ENCODE measurements around the gene GPR39. TPM values are rescaled to one million over a fixed set of nuclear protein-coding genes. Genes with fewer than 3 reads are reported as not detected.

The GPR39 gene
- total RNA-seq, 1 donor from 2014 or later: 0.20 TPM

- H3K4me3 Mint-ChIP-seq (ENCODE audit: unreplicated experiment): no peak overlapping the region
- H3K27me3 Mint-ChIP-seq (ENCODE audit: low read depth): peaks cover 11% of the 10 kb centered on the region
- TF ChIP-seq CTCF (IDR thresholded peaks at IDR 0.05): no peak
- no peaks in the 10 kb centered on the region for H3K36me3 Mint-ChIP-seq (ENCODE audit: low read depth)
- DNase-seq (ENCODE audit: low spot score): no peak
- peaks cover 17% of the 10 kb centered on the region for H3K9me3 Mint-ChIP-seq (ENCODE audit: low read depth)
- no peaks in the 10 kb centered on the region for H3K4me1 Mint-ChIP-seq (ENCODE audit: low read depth)
- H3K27ac Mint-ChIP-seq (ENCODE audit: unreplicated experiment): no peak overlapping the region
Observed at GRCh38 chr2:132497591-132497990, 81.0 kb downstream of the GPR39 start.

- Mint-ChIP-seq H3K36me3 (ENCODE audit: low read depth) (no peaks in the 10 kb centered on the region), H3K9me3 (ENCODE audit: low read depth) (peaks cover 45% of the 10 kb centered on the region), H3K4me3 (ENCODE audit: unreplicated experiment) (no peak overlapping the region), H3K4me1 (ENCODE audit: low read depth) (no peaks in the 10 kb centered on the region), H3K27me3 (ENCODE audit: low read depth) (peaks cover 4% of the 10 kb centered on the region), H3K27ac (ENCODE audit: unreplicated experiment) (no peak overlapping the region)
- TF ChIP-seq CTCF (IDR thresholded peaks at IDR 0.05): no peak
- DNase-seq (ENCODE audit: low spot score): no peak
Observed at GRCh38 chr2:132503701-132504100, 87.1 kb downstream of the GPR39 start.

- Mint-ChIP-seq H3K4me1 (ENCODE audit: low read depth) (no peaks in the 10 kb centered on the region), H3K36me3 (ENCODE audit: low read depth) (no peaks in the 10 kb centered on the region), H3K27me3 (ENCODE audit: low read depth) (peaks cover 3% of the 10 kb centered on the region), H3K27ac (ENCODE audit: unreplicated experiment) (no peak overlapping the region), H3K9me3 (ENCODE audit: low read depth) (no peaks in the 10 kb centered on the region), H3K4me3 (ENCODE audit: unreplicated experiment) (no peak overlapping the region)
- no peak for DNase-seq (ENCODE audit: low spot score)
- no peak for TF ChIP-seq CTCF (IDR thresholded peaks at IDR 0.05)
Observed at GRCh38 chr2:132515010-132515409, 98.4 kb downstream of the GPR39 start.

- Mint-ChIP-seq H3K4me3 (ENCODE audit: unreplicated experiment) (no peak overlapping the region), H3K4me1 (ENCODE audit: low read depth) (no peaks in the 10 kb centered on the region), H3K27me3 (ENCODE audit: low read depth) (peaks cover 9% of the 10 kb centered on the region), H3K27ac (ENCODE audit: unreplicated experiment) (no peak overlapping the region), H3K36me3 (ENCODE audit: low read depth) (no peaks in the 10 kb centered on the region), H3K9me3 (ENCODE audit: low read depth) (no peaks in the 10 kb centered on the region)
- no peak for DNase-seq (ENCODE audit: low spot score)
- TF ChIP-seq CTCF (IDR thresholded peaks at IDR 0.05): no peak
Observed at GRCh38 chr2:132517386-132517785, 100.8 kb downstream of the GPR39 start.

GRCh38 chr2:132518302-132518701, 101.7 kb downstream of the GPR39 start:
- H3K27ac Mint-ChIP-seq (ENCODE audit: unreplicated experiment): no peak overlapping the region
- no peaks in the 10 kb centered on the region for H3K4me1 Mint-ChIP-seq (ENCODE audit: low read depth)
- H3K9me3 Mint-ChIP-seq (ENCODE audit: low read depth): no peaks in the 10 kb centered on the region
- no peak for TF ChIP-seq CTCF (IDR thresholded peaks at IDR 0.05)
- H3K36me3 Mint-ChIP-seq (ENCODE audit: low read depth): no peaks in the 10 kb centered on the region
- peaks cover 9% of the 10 kb centered on the region for H3K27me3 Mint-ChIP-seq (ENCODE audit: low read depth)
- no peak overlapping the region for H3K4me3 Mint-ChIP-seq (ENCODE audit: unreplicated experiment)
- DNase-seq (ENCODE audit: low spot score): no peak
